Mammary epithelial cell (primary cell): ENCODE data around the gene BST2.

Experiments used
- EZH2 ChIP-seq: IDR thresholded peaks from 2 replicates; pipeline ENCODE4 v1.6.1; 2012; ENCODE audit warnings: low read length, inconsistent platforms, borderline replicate concordance
- TF ChIP-seq, protein P1 (sequence below), 2 donors: IDR thresholded peaks in 1 of 2; conservative IDR thresholded peaks in 1 of 2; 2 replicates each; pipeline ENCODE4 v1.5.1; 2011 to 2012; ENCODE audit warnings: inconsistent platforms in 2 of 2, low read length in 2 of 2, mild to moderate bottlenecking in 2 of 2, control low read depth in 1 of 2, low read depth in 1 of 2; ENCODE audit not compliant: insufficient read depth in 1 of 2; ENCODE audit errors: extremely low read depth in 1 of 2

DNA sequence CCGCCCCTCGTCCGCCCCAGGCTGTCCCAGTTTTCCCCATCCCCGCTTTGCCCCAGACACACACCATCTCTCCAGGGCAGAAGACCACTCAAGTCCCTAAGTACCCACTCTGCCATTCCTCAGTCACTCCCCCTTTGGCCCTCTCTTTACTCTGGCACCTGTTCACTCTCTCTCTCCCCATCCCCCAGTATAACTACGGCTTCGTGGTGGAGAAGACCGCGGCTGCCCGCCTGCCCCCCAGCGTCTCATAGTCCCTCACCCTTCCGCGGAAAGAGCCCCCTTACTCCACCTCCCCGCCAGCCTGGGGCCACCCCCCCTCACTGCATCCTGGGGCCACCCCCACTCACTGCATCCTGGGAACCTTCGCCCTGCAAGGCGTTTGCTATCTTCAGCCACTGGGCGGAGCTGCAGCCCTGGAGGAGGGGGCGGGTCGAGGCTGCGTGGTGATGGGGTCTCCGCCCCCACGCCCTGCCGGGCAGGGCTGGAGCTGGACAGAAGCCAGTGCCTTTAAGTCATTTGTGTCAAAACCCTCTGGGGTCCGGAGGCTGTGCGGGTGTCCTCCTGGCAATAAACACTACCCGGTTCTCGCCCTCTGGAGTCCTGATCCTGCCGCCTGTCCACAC is 19.4 kb upstream of the BST2 start:
- TF ChIP-seq, protein P1, sequence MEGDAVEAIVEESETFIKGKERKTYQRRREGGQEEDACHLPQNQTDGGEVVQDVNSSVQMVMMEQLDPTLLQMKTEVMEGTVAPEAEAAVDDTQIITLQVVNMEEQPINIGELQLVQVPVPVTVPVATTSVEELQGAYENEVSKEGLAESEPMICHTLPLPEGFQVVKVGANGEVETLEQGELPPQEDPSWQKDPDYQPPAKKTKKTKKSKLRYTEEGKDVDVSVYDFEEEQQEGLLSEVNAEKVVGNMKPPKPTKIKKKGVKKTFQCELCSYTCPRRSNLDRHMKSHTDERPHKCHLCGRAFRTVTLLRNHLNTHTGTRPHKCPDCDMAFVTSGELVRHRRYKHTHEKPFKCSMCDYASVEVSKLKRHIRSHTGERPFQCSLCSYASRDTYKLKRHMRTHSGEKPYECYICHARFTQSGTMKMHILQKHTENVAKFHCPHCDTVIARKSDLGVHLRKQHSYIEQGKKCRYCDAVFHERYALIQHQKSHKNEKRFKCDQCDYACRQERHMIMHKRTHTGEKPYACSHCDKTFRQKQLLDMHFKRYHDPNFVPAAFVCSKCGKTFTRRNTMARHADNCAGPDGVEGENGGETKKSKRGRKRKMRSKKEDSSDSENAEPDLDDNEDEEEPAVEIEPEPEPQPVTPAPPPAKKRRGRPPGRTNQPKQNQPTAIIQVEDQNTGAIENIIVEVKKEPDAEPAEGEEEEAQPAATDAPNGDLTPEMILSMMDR (conservative IDR thresholded peaks at IDR 0.05 in 1 of 2, IDR thresholded peaks at IDR 0.05 in 1 of 2; ENCODE audit: extremely low read depth in 1 of 2, insufficient read depth in 1 of 2, low read depth in 1 of 2, low read length in 2 of 2) = peak; percentile 4 to 45
- no peak for TF ChIP-seq EZH2
